Astrocyte (in vitro differentiated cells and primary cell): ENCODE measurements around the gene SIN3B. TPM values are rescaled to one million over a fixed set of nuclear protein-coding genes. Genes with fewer than 3 reads are reported as not detected.

ENCODE experiments used
- DNase-seq: peaks from one replicate; pipeline ENCODE4 v3.0.0-alpha.2; 2010; ENCODE audit warnings: low read depth
- FAIRE-seq: peaks from 2 replicates; lab custom pipeline; 2011; peaks lifted over from hg19 to GRCh38; lab: Jason Lieb, UNC
- H2AFZ ChIP-seq: 2 replicates; pipeline ENCODE4 v1.6.0; 2012; ENCODE audit warnings: low read depth, low read length, inconsistent platforms
- H3K27ac ChIP-seq: 2 replicates; pipeline ENCODE4 v1.5.1; 2011; ENCODE audit warnings: low read depth, low read length, inconsistent platforms
- H3K27me3 ChIP-seq: 2 replicates; pipeline ENCODE4 v1.6.0; 2011; ENCODE audit warnings: low read length, inconsistent platforms; ENCODE audit not compliant: insufficient read depth
- H3K36me3 ChIP-seq: 2 replicates; pipeline ENCODE4 v1.5.1; 2011; ENCODE audit warnings: low read length, inconsistent platforms; ENCODE audit not compliant: insufficient read depth
- H3K4me1 ChIP-seq: 2 replicates; pipeline ENCODE4 v1.5.1; 2011; ENCODE audit warnings: low read length, inconsistent platforms; ENCODE audit not compliant: insufficient read depth
- H3K4me2 ChIP-seq: 2 replicates; pipeline ENCODE4 v1.6.0; 2012; ENCODE audit warnings: low read length, inconsistent platforms
- H3K4me3 ChIP-seq: 2 replicates; pipeline ENCODE4 v1.5.1; 2011; ENCODE audit warnings: low read depth, mild to moderate bottlenecking, low read length, inconsistent platforms; ENCODE audit not compliant: insufficient read depth
- H3K79me2 ChIP-seq: 2 replicates; pipeline ENCODE4 v1.6.0; 2012; ENCODE audit warnings: mild to moderate bottlenecking, low read length, inconsistent platforms; ENCODE audit not compliant: insufficient read depth
- H3K9ac ChIP-seq: 2 replicates; pipeline ENCODE4 v1.6.0; 2012; ENCODE audit warnings: mild to moderate bottlenecking, low read length, inconsistent platforms
- H3K9me3 ChIP-seq: 2 replicates; pipeline ENCODE4 v1.5.1; 2012; ENCODE audit warnings: low read depth, mild to moderate bottlenecking, low read length, inconsistent platforms; ENCODE audit not compliant: insufficient read depth
- H4K20me1 ChIP-seq: 2 replicates; pipeline ENCODE4 v1.6.0; 2012; ENCODE audit warnings: low read length, inconsistent platforms; ENCODE audit not compliant: insufficient read depth
- H3K27ac Mint-ChIP-seq: one replicate; pipeline ENCODE4 v1.8.0; 2021; ENCODE audit warnings: mild to moderate bottlenecking, mixed read lengths; ENCODE audit not compliant: unreplicated experiment
- H3K27me3 Mint-ChIP-seq: one replicate; pipeline ENCODE4 v1.8.0; 2021; ENCODE audit warnings: low read depth, mixed read lengths; ENCODE audit not compliant: unreplicated experiment
- H3K36me3 Mint-ChIP-seq: one replicate; pipeline ENCODE4 v1.8.0; 2021; ENCODE audit warnings: low read depth, mixed read lengths; ENCODE audit not compliant: unreplicated experiment
- H3K4me1 Mint-ChIP-seq: one replicate; pipeline ENCODE4 v1.8.0; 2021; ENCODE audit warnings: low read depth, mixed read lengths; ENCODE audit not compliant: unreplicated experiment
- H3K4me3 Mint-ChIP-seq: one replicate; pipeline ENCODE4 v1.8.0; 2021; ENCODE audit warnings: mild to moderate bottlenecking, moderate library complexity, mixed read lengths; ENCODE audit not compliant: unreplicated experiment
- H3K9me3 Mint-ChIP-seq: one replicate; pipeline ENCODE4 v1.8.0; 2021; ENCODE audit warnings: mild to moderate bottlenecking, mixed read lengths; ENCODE audit not compliant: unreplicated experiment
- CTCF ChIP-seq: IDR thresholded peaks from 2 replicates; pipeline ENCODE4 v1.5.1; 2011; ENCODE audit warnings: low read depth, mild to moderate bottlenecking, inconsistent platforms, low read length, moderate library complexity; ENCODE audit not compliant: insufficient read depth
- EZH2 ChIP-seq: IDR thresholded peaks from 2 replicates; pipeline ENCODE4 v1.6.1; 2012; ENCODE audit warnings: mild to moderate bottlenecking, low read length, inconsistent platforms; ENCODE audit not compliant: insufficient read depth
- total RNA-seq: library from RNA; stranded (reverse); gene quantifications from 2 replicates; pipeline ENCODE4 v1.2.1, GENCODE V29; 2021

SIN3B gene
- total RNA-seq, 1 donor from 2014 or later: 86.1 TPM

- H3K36me3 Mint-ChIP-seq: no peaks in the 10 kb centered on the region
These were observed 68.0 kb downstream of the SIN3B start for GRCh38 chr19:16897029-16897855.

GRCh38 chr19:16897856-16898161 lies 68.6 kb downstream of the SIN3B start:
- Histone ChIP-seq H3K9me3 (no peaks in the 10 kb centered on the region), H3K9ac (peak overlapping the region; percentile 55), H3K27me3 (peaks cover 5% of the 10 kb centered on the region), H4K20me1 (no peaks in the 10 kb centered on the region), H3K4me2 (peak overlapping the region; percentile 94), H2AFZ (peak overlapping the region; percentile 91), H3K79me2 (no peaks in the 10 kb centered on the region), H3K36me3 (no peaks in the 10 kb centered on the region), H3K4me3 (peak overlapping the region; percentile 50), H3K27ac (no peak overlapping the region), H3K4me1 (peaks cover 2% of the 10 kb centered on the region)
- H3K4me3 Mint-ChIP-seq: peak overlapping the region; percentile 51
- H3K4me1 Mint-ChIP-seq: no peaks in the 10 kb centered on the region
- H3K27me3 Mint-ChIP-seq: peaks cover 15% of the 10 kb centered on the region
- TF ChIP-seq CTCF: no peak
- TF ChIP-seq EZH2: no peak
- H3K36me3 Mint-ChIP-seq: no peaks in the 10 kb centered on the region
- DNase-seq: peak; percentile 9
- no peak for FAIRE-seq
- H3K27ac Mint-ChIP-seq: no peak overlapping the region
- no peaks in the 10 kb centered on the region for H3K9me3 Mint-ChIP-seq

More at GRCh38 chr19:16897029-16897855, 68.0 kb downstream of the SIN3B start:
- Histone ChIP-seq H3K27ac (no peak overlapping the region), H3K36me3 (no peaks in the 10 kb centered on the region), H2AFZ (peak overlapping the region; percentile 91), H3K79me2 (no peaks in the 10 kb centered on the region), H3K4me1 (peaks cover 2% of the 10 kb centered on the region), H3K9ac (peak overlapping the region; percentile 55), H4K20me1 (no peaks in the 10 kb centered on the region), H3K27me3 (peaks cover 5% of the 10 kb centered on the region), H3K4me2 (peak overlapping the region; percentile 94), H3K9me3 (no peaks in the 10 kb centered on the region), H3K4me3 (peak overlapping the region; percentile 50)
- DNase-seq (peak; percentile 84), FAIRE-seq (no peak)
- H3K27ac Mint-ChIP-seq: no peak overlapping the region
- TF ChIP-seq CTCF (no peak), EZH2 (no peak)
- H3K27me3 Mint-ChIP-seq: peaks cover 19% of the 10 kb centered on the region
- no peaks in the 10 kb centered on the region for H3K9me3 Mint-ChIP-seq
- no peaks in the 10 kb centered on the region for H3K4me1 Mint-ChIP-seq
- H3K4me3 Mint-ChIP-seq: peak overlapping the region; percentile 72

- Histone ChIP-seq H3K36me3 (no peaks in the 10 kb centered on the region), H4K20me1 (no peaks in the 10 kb centered on the region), H3K4me2 (no peak overlapping the region), H3K27ac (no peak overlapping the region), H3K4me3 (no peak overlapping the region), H3K27me3 (peaks cover 5% of the 10 kb centered on the region), H3K9me3 (peaks cover under 1% of the 10 kb centered on the region), H3K4me1 (peaks cover 2% of the 10 kb centered on the region), H2AFZ (no peak overlapping the region), H3K9ac (no peak overlapping the region), H3K79me2 (no peaks in the 10 kb centered on the region)
- no peak overlapping the region for H3K27ac Mint-ChIP-seq
- H3K4me1 Mint-ChIP-seq: no peaks in the 10 kb centered on the region
- DNase-seq: no peak
- H3K4me3 Mint-ChIP-seq: peak overlapping the region; percentile 51
- no peaks in the 10 kb centered on the region for H3K36me3 Mint-ChIP-seq
- FAIRE-seq: no peak
- TF ChIP-seq CTCF (no peak), EZH2 (no peak)
- H3K27me3 Mint-ChIP-seq: peaks cover 15% of the 10 kb centered on the region
- H3K9me3 Mint-ChIP-seq: no peaks in the 10 kb centered on the region
These were observed 69.3 kb downstream of the SIN3B start for GRCh38 chr19:16898361-16899015.
